HL-60 (cell line): ENCODE results near the gene SPATS2L.

Experiments used
- CTCF ChIP-seq: IDR thresholded peaks from one replicate; pipeline ENCODE4 v1.5.1; 2011; ENCODE audit warnings: low read length, control low read depth, inconsistent platforms; ENCODE audit not compliant: insufficient read depth
- REST ChIP-seq: IDR thresholded peaks from 2 replicates; pipeline ENCODE4 v1.6.1; 2012; ENCODE audit warnings: low read depth; ENCODE audit not compliant: insufficient replicate concordance

GRCh38 chr2:200475795-200476194 is 169.3 kb downstream of the SPATS2L start:
- TF ChIP-seq CTCF (no peak), REST (no peak)
